22Rv1 (cell line): ENCODE results near the gene EOMES.

ENCODE experiments used
- H3K27ac ChIP-seq: fragments of 450-650 bp; 2 replicates; pipeline ENCODE4 v1.5.1; 2017
- CTCF ChIP-seq: fragments of 450-650 bp; IDR thresholded peaks from 2 replicates; pipeline ENCODE4 v1.5.1; 2017; ENCODE audit warnings: mild to moderate bottlenecking
- ZFX ChIP-seq: fragments of 450-650 bp; IDR thresholded peaks from 2 replicates; pipeline ENCODE4 v1.6.1; 2017; ENCODE audit warnings: antibody characterized with exemption, borderline replicate concordance

EOMES gene

DNA sequence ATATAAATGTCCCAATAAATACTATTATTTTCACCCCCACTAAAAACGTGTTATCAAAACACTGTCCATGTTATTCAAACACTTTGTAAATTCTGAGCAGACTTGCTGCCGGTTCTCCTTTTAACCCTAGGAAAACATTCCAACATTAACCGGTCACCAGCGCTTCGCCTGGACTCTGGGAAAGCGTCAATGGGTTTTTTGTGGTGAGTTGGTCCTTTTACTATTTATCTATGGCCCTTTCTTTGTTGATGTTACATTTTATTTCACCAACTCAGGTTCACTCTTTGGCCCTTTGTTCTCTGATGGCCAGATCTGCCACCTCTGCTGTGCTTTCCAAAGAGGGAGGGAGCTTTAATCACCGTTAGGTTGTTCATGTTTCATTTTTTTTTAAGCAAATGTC lies 4.1 kb upstream of the EOMES start:
- no peak overlapping the region for H3K27ac ChIP-seq
- TF ChIP-seq ZFX (no peak), CTCF (no peak)

DNA sequence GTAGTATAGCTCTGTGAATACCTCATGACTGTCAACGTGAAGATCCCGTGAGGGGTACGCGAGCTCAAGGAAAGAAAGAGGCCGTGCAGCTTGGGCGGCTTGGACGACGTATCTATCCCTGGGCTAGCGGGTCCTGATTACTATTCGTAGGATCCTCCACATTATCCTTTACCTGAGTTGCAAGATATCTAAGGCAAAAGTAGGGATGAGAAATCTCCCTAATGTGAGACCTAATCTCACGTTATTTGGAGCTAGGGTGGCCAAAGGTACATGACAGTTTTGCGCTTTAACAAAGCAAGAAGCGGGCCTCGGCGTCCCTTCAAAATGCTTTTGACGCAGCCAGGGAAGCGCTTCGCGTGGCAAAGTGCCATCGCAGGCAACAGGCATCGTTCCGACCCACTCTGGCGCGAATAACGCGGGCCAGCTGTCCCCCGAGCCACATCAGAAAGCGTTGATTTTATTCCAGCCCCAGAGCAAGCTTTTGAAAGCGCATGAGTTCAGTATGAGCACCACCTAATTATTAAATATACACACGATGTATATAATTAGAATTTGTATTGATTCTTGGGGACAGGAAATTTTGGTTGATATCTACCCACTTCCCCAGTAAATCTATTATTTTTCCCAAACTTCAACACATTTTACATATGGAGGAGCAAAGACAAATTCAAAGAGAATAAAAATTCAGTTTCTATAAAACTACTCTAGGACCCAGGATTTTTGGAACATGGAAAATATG lies 2.5 kb upstream of the EOMES start:
- TF ChIP-seq ZFX (no peak), CTCF (no peak)
- no peak overlapping the region for H3K27ac ChIP-seq

GRCh38 chr3:27723815-27724458 lies 1.8 kb upstream of the EOMES start:
- no peak overlapping the region for H3K27ac ChIP-seq
- no peak for TF ChIP-seq CTCF
- no peak for TF ChIP-seq ZFX

DNA sequence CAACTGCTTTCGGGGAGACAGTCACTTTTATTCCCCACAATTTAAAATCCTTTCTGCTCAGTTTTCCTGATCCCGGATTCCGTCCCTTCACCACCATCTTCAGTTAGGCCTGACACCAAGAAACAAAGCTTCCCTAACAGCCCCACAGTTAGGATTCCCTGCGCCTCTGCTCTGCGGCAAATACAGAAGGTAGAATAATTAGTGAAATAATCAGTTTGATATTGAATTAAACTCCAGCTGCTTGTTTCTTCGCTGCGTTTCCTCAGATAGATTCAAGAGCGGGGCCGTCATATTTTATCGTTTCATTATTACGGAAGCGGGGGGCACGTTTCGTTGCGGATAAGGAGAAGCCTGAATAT lies 1.3 kb upstream of the EOMES start:
- no peak for TF ChIP-seq ZFX
- no peak for TF ChIP-seq CTCF
- H3K27ac ChIP-seq = no peak overlapping the region

- no peak overlapping the region for H3K27ac ChIP-seq
- no peak for TF ChIP-seq CTCF
- no peak for TF ChIP-seq ZFX
Observed at GRCh38 chr3:27723001-27723445, 900 bp upstream of the EOMES start.

DNA sequence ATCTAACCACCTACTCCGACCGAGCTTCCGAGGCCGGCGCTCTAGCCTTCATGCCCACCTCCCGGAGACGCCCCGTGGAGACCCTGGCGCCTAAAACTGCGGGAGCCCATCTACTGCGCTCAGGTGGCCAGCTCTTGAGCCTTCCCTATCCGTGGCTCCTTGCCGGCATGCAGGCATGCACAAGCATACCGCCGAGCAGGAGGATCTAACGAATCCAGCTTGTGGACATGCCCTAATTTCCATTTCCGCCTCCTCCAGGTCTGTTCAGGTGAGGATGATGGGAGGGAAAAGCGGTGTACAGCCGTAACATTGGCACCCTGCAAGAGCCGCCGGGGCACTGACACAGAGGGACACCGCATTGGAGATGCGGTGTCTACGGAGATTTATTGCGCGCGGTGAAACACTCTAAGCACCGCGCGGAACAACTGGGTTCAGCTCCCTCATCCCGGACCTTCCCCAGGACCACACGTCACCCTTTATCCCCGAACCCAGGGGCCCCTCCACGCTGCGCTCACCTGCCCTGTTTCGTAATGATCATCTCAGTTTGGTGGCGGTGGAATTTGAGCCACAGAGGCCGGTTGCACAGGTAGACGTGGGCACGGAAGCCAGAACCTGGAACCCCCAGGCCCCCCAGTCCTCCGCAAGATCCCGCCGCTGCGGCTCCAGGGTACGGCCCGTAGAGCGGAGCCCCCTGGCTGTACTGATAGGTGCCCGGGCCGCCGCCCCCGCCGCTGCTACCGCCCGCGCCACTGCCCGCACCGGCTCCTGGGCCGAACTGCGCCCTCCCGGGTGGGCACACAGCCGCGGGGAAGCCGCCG lies 1.0 kb downstream of the EOMES start:
- TF ChIP-seq CTCF (no peak), ZFX (no peak)
- H3K27ac ChIP-seq = no peak overlapping the region
